OCI-LY1 (cell line): ENCODE results near the gene UTP15.

Experiments used
- H2AFZ ChIP-seq: fragments of 200-600 bp; sonication (generic), shearing (Covaris generic); 2 replicates; pipeline ENCODE4 v1.6.0; 2014; ENCODE audit warnings: antibody characterized with exemption, mild to moderate bottlenecking, low read length
- H3F3A ChIP-seq: fragments of 200-600 bp; sonication (generic), shearing (Covaris generic); 2 replicates; pipeline ENCODE4 v1.6.0; 2014; ENCODE audit warnings: mild to moderate bottlenecking, antibody characterized with exemption, low read length, moderate library complexity; ENCODE audit not compliant: insufficient read depth
- H3K27ac ChIP-seq: fragments of 200-600 bp; sonication (generic); 2 replicates; pipeline ENCODE4 v1.5.1; 2014; ENCODE audit warnings: low read length, mixed run types, mild to moderate bottlenecking, low read depth; ENCODE audit not compliant: poor library complexity, severe bottlenecking
- H3K27me3 ChIP-seq: fragments of 200-600 bp; sonication (generic); 2 replicates; pipeline ENCODE4 v1.6.0; 2014; ENCODE audit warnings: antibody characterized with exemption, mild to moderate bottlenecking, low read length, moderate library complexity; ENCODE audit not compliant: insufficient read depth
- H3K36me3 ChIP-seq: fragments of 200-600 bp; sonication (generic); 2 replicates; pipeline ENCODE4 v1.6.1; 2014; ENCODE audit warnings: mild to moderate bottlenecking, antibody characterized with exemption, low read length, moderate library complexity, mixed read lengths; ENCODE audit not compliant: insufficient read depth
- H3K4me1 ChIP-seq: fragments of 200-600 bp; sonication (generic); 2 replicates; pipeline ENCODE4 v1.5.1; 2014; ENCODE audit warnings: mild to moderate bottlenecking, low read length, moderate library complexity; ENCODE audit not compliant: insufficient read depth, severe bottlenecking
- H3K4me2 ChIP-seq: fragments of 200-600 bp; sonication (generic), shearing (Covaris generic); 2 replicates; pipeline ENCODE4 v1.6.1; 2014; ENCODE audit warnings: low read length
- H3K4me3 ChIP-seq: fragments of 200-600 bp; sonication (generic); 2 replicates; pipeline ENCODE4 v1.5.1; 2014; ENCODE audit warnings: low read length, low read depth, mild to moderate bottlenecking, mixed read lengths; ENCODE audit not compliant: poor library complexity, severe bottlenecking
- H3K79me2 ChIP-seq: fragments of 200-600 bp; shearing (Covaris generic); 2 replicates; pipeline ENCODE4 v1.6.1; 2016; ENCODE audit warnings: mixed run types, low read length, mixed read lengths; ENCODE audit not compliant: insufficient read depth
- H3K9ac ChIP-seq: fragments of 200-600 bp; sonication (generic), shearing (Covaris generic); 2 replicates; pipeline ENCODE4 v1.6.1; 2014; ENCODE audit warnings: mild to moderate bottlenecking, low read length, mixed read lengths
- H3K9me2 ChIP-seq: fragments of 200-600 bp; sonication (generic), shearing (Covaris generic); 2 replicates; pipeline ENCODE4 v1.6.1; 2014; ENCODE audit warnings: low read depth, mild to moderate bottlenecking, low read length, mixed read lengths
- H3K9me3 ChIP-seq: fragments of 200-600 bp; shearing (Covaris generic); 2 replicates; pipeline ENCODE4 v1.6.1; 2014; ENCODE audit warnings: low read length, mixed read lengths
- H4K20me1 ChIP-seq: fragments of 200-600 bp; sonication (generic), shearing (Covaris generic); 2 replicates; pipeline ENCODE4 v1.6.0; 2016; ENCODE audit warnings: mild to moderate bottlenecking, low read length; ENCODE audit not compliant: insufficient read depth
- CTCF ChIP-seq: fragments of 200-600 bp; sonication (generic), shearing (Covaris generic); IDR thresholded peaks from 2 replicates; pipeline ENCODE4 v1.5.1; 2017; ENCODE audit warnings: mild to moderate bottlenecking, antibody characterized with exemption, low read length, moderate library complexity, mixed read lengths
- EZH2 ChIP-seq: fragments of 200-600 bp; sonication (generic), shearing (Covaris generic); IDR thresholded peaks from 2 replicates; pipeline ENCODE4 v1.8.0; 2017; ENCODE audit warnings: borderline replicate concordance, mixed run types, mild to moderate bottlenecking, antibody characterized with exemption, low read length, moderate library complexity, mixed read lengths

The UTP15 gene

GRCh38 chr5:73624888-73625287 is 59.3 kb downstream of the UTP15 start:
- no peak overlapping the region for H3K27ac ChIP-seq
- H3K9me2 ChIP-seq, result no peaks in the 10 kb centered on the region
- H3K36me3 ChIP-seq, result no peaks in the 10 kb centered on the region
- H2AFZ ChIP-seq, result no peak overlapping the region
- H3K4me3 ChIP-seq, result no peak overlapping the region
- TF ChIP-seq EZH2 (no peak), CTCF (no peak)
- H3K4me2 ChIP-seq, result no peak overlapping the region
- H3K27me3 ChIP-seq, result no peaks in the 10 kb centered on the region
- no peaks in the 10 kb centered on the region for H3K4me1 ChIP-seq
- H4K20me1 ChIP-seq, result no peaks in the 10 kb centered on the region
- H3K9ac ChIP-seq, result no peak overlapping the region
- H3K9me3 ChIP-seq, result no peaks in the 10 kb centered on the region
- no peaks in the 10 kb centered on the region for H3F3A ChIP-seq
- no peaks in the 10 kb centered on the region for H3K79me2 ChIP-seq

GRCh38 chr5:73625372-73625943 is 59.9 kb downstream of the UTP15 start:
- TF ChIP-seq EZH2 (no peak), CTCF (no peak)
- Histone ChIP-seq H3K4me2 (no peak overlapping the region), H3K9me3 (no peaks in the 10 kb centered on the region), H3K4me3 (no peak overlapping the region), H3K9me2 (no peaks in the 10 kb centered on the region), H3K27ac (no peak overlapping the region), H3F3A (no peaks in the 10 kb centered on the region), H3K4me1 (no peaks in the 10 kb centered on the region), H3K36me3 (no peaks in the 10 kb centered on the region), H2AFZ (no peak overlapping the region), H4K20me1 (no peaks in the 10 kb centered on the region), H3K27me3 (no peaks in the 10 kb centered on the region), H3K79me2 (no peaks in the 10 kb centered on the region), H3K9ac (no peak overlapping the region)

- Histone ChIP-seq H3K4me1 (no peaks in the 10 kb centered on the region), H3K9ac (no peak within 1 kb of the TSS), H3K9me2 (no peaks in the 10 kb centered on the region), H3F3A (no peaks in the 10 kb centered on the region), H4K20me1 (no peaks in the 10 kb centered on the region), H3K4me2 (no peak within 1 kb of the TSS), H2AFZ (no peak within 1 kb of the TSS), H3K36me3 (no peaks in the 10 kb centered on the region), H3K4me3 (no peak within 1 kb of the TSS), H3K27me3 (no peaks in the 10 kb centered on the region), H3K79me2 (no peaks in the 10 kb centered on the region), H3K27ac (no peak within 1 kb of the TSS), H3K9me3 (no peaks in the 10 kb centered on the region)
- TF ChIP-seq EZH2, result no peak
- TF ChIP-seq CTCF, result no peak
These were observed 60.6 kb downstream of the UTP15 start, which contains the start of gene ARHGEF28 for GRCh38 chr5:73625944-73626811. ARHGEF28 (plus strand) TSS chr5:73626196; CDS start chr5:73684852, 58,656 bp downstream.
